T-cell (primary cell): ENCODE data around the gene MOB3B. TPM values are rescaled to one million over a fixed set of nuclear protein-coding genes. Genes with fewer than 3 reads are reported as not detected.

Experiments
- ATAC-seq, 4 experiments: fragments of 200-7000 bp in 3 of 4; fragments of 150-1000 bp in 1 of 4; cut with Tn5 transposase; replicated peaks in 1 of 4; 1 replicate in 3 of 4; 2 replicates in 1 of 4; pipeline ENCODE4 v1.10.0; 2021; ENCODE audit warnings: moderate library complexity in 3 of 4, mild to moderate bottlenecking in 2 of 4, moderate number of reproducible peaks in 1 of 4
- CTCF ChIA-PET, 2 donors: fragments of 300-600 bp; sonication (Branson Sonifier 250); formaldehyde crosslinking; loops; one replicate each; lab custom pipeline; 2022; ENCODE audit warnings: antibody characterized with exemption in 2 of 2; lab: Charles Lee
- POLR2A ChIA-PET, 2 donors: fragments of 300-600 bp; sonication (Branson Sonifier 250); formaldehyde crosslinking; loops; one replicate each; lab custom pipeline; 2022; ENCODE audit warnings: antibody characterized with exemption in 2 of 2; lab: Charles Lee
- DNase-seq, 35 experiments: peaks; one replicate each; pipeline versions ENCODE4 v3.0.0 to v3.0.0-alpha.2; 2013 to 2023
- H3K27ac ChIP-seq: one replicate; pipeline ENCODE4 v1.5.1; 2013; ENCODE audit warnings: low read length
- H3K27me3 ChIP-seq, 2 experiments: replicated peaks in 1 of 2; 1 replicate in 1 of 2; 2 replicates in 1 of 2; pipeline versions ENCODE4 v1.6.1 to v1.7.0; 2013; ENCODE audit warnings: low read length in 1 of 2, mixed read lengths in 1 of 2; ENCODE audit not compliant: control insufficient read depth in 2 of 2, insufficient read depth in 2 of 2; ENCODE audit errors: extremely low read depth in 1 of 2
- H3K36me3 ChIP-seq, 2 donors: 1 replicate in 1 of 2; 2 replicates in 1 of 2; pipeline versions ENCODE4 v1.6.1 to v1.7.0; 2013; ENCODE audit warnings: low read length in 1 of 2; ENCODE audit not compliant: control insufficient read depth in 2 of 2, insufficient read depth in 1 of 2; ENCODE audit errors: extremely low read depth in 1 of 2
- H3K4me1 ChIP-seq, 2 experiments: 1 replicate in 1 of 2; 2 replicates in 1 of 2; pipeline versions ENCODE4 v1.6.1 to v1.7.0; 2013; ENCODE audit warnings: low read length in 2 of 2, mixed read lengths in 1 of 2; ENCODE audit not compliant: insufficient read depth in 2 of 2, control insufficient read depth in 1 of 2; ENCODE audit errors: extremely low read depth in 1 of 2
- H3K4me3 ChIP-seq, 2 donors: 1 replicate in 1 of 2; 2 replicates in 1 of 2; pipeline versions ENCODE4 v1.5.1 to v1.7.0; 2013; ENCODE audit warnings: mild to moderate bottlenecking in 2 of 2, low read length in 1 of 2, moderate library complexity in 1 of 2; ENCODE audit not compliant: control insufficient read depth in 1 of 2; ENCODE audit errors: extremely low read depth in 1 of 2
- H3K9me3 ChIP-seq: 2 replicates; pipeline ENCODE4 v1.7.0; 2013
- H3K27ac Mint-ChIP-seq, 2 donors: one replicate each; pipeline ENCODE4 v1.8.0; 2020 to 2021; ENCODE audit warnings: mild to moderate bottlenecking in 2 of 2, mixed read lengths in 2 of 2
- H3K27me3 Mint-ChIP-seq, 2 donors: one replicate each; pipeline ENCODE4 v1.8.0; 2021 to 2022; ENCODE audit warnings: mixed read lengths in 2 of 2
- H3K36me3 Mint-ChIP-seq: one replicate; pipeline ENCODE4 v1.8.0; 2021; ENCODE audit warnings: mixed read lengths
- H3K4me1 Mint-ChIP-seq, 3 donors: one replicate each; pipeline ENCODE4 v1.8.0; 2020 to 2022; ENCODE audit warnings: mixed read lengths in 3 of 3, mild to moderate bottlenecking in 1 of 3
- H3K4me3 Mint-ChIP-seq, 3 donors: one replicate each; pipeline ENCODE4 v1.8.0; 2020 to 2022; ENCODE audit warnings: mild to moderate bottlenecking in 3 of 3, mixed read lengths in 3 of 3, moderate library complexity in 3 of 3
- H3K9me3 Mint-ChIP-seq, 3 donors: one replicate each; pipeline ENCODE4 v1.8.0; 2020 to 2022; ENCODE audit warnings: mixed read lengths in 3 of 3
- WGBS: methylation state at CpG from one replicate; pipeline ENCODE4 v1.1.5; 2013; ENCODE audit warnings: missing lambda C conversion rate; ENCODE audit not compliant: insufficient coverage; 5-methylcytosine and 5-hydroxymethylcytosine counted together
- total RNA-seq, 35 experiments: library from RNA in 6 of 35; stranded (reverse) in 6 of 35; fragments of 120-200 nt in 1 of 35; gene quantifications; one replicate each; pipeline versions ENCODE4 v1.2.1 to v1.2.4 and lab custom pipeline; 2013 to 2026

Gene MOB3B
- total RNA-seq, 5 donors from 2014 or later (not counting 1 experiment from before 2014, with no cell fraction given) = 0.40 to 0.72 (median 0.56) TPM

DNA sequence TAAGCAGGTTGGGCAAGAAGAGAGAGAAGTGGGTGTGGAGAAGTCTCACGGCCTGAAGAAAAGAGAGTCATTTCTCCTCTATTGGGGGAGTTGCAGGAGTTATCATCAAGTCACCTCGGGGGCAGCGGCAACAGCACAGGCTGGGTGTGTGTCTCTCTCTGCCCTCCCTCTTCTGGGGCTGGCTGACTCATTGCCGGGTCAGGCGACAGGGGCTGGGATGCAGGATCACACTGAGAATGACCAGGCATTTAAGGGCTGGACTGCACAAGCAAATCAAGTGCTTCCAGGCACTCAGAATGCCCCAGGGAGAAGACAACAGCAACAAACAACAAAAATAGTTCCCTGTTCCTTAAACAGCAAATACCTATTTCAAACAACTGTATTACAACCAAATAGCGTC, 226.4 kb downstream of the MOB3B start:
- Histone ChIP-seq H3K27me3 (peaks cover 0 to 3% of the 10 kb centered on the region in 2 experiments), H3K4me1 (no peaks in the 10 kb centered on the region), H3K36me3 (no peaks in the 10 kb centered on the region), H3K9me3 (no peaks in the 10 kb centered on the region), H3K4me3 (no peak overlapping the region), H3K27ac (no peak overlapping the region)
- WGBS = 64% methylated on average over 4 of the region's 6 CpGs
- POLR2A ChIA-PET = no interaction called here
- peaks cover 0 to 3% of the 10 kb centered on the region in 2 donors for H3K27me3 Mint-ChIP-seq
- CTCF ChIA-PET = no interaction called here
- no peaks in the 10 kb centered on the region for H3K4me1 Mint-ChIP-seq
- no peak for DNase-seq
- ATAC-seq = no peak
- H3K36me3 Mint-ChIP-seq = no peaks in the 10 kb centered on the region
- H3K4me3 Mint-ChIP-seq = no peak overlapping the region
- H3K9me3 Mint-ChIP-seq = no peaks in the 10 kb centered on the region
- no peak overlapping the region for H3K27ac Mint-ChIP-seq

- Histone ChIP-seq H3K36me3 (no peaks in the 10 kb centered on the region), H3K27ac (no peak within 1 kb of the TSS), H3K4me3 (no peak within 1 kb of the TSS), H3K9me3 (no peaks in the 10 kb centered on the region), H3K4me1 (no peaks in the 10 kb centered on the region), H3K27me3 (no peaks in the 10 kb centered on the region)
- H3K9me3 Mint-ChIP-seq = no peaks in the 10 kb centered on the region
- H3K4me3 Mint-ChIP-seq = no peak within 1 kb of the TSS
- DNase-seq = no peak
- no peaks in the 10 kb centered on the region for H3K36me3 Mint-ChIP-seq
- H3K27me3 Mint-ChIP-seq = peaks cover 5 to 18% of the 10 kb centered on the region in 2 donors
- ChIA-PET CTCF (interaction anchor here in 1 of 2 donors (0.6 kb wide), 1 partner anchor 127 kb away, joined by 3 read pairs; no protein-coding TSS in a partner anchor), POLR2A (no interaction called here)
- no peak within 1 kb of the TSS for H3K27ac Mint-ChIP-seq
- no peaks in the 10 kb centered on the region for H3K4me1 Mint-ChIP-seq
- no peak for ATAC-seq
- 81% methylated on average over 7 of the region's 7 CpGs for WGBS
Measured at GRCh38 chr9:27297050-27297449, 232.6 kb downstream of the MOB3B start, which contains the start of gene EQTN. EQTN (minus strand) TSS chr9:27297150; CDS start chr9:27297055, 95 bp downstream.

- Histone ChIP-seq H3K4me1 (no peaks in the 10 kb centered on the region), H3K36me3 (no peaks in the 10 kb centered on the region), H3K27me3 (no peaks in the 10 kb centered on the region), H3K9me3 (no peaks in the 10 kb centered on the region), H3K4me3 (no peak overlapping the region), H3K27ac (no peak overlapping the region)
- no peak for DNase-seq
- no peaks in the 10 kb centered on the region for H3K36me3 Mint-ChIP-seq
- 14% methylated on average over 1 of the region's 2 CpGs for WGBS
- H3K27me3 Mint-ChIP-seq = peaks cover 5 to 21% of the 10 kb centered on the region in 2 donors
- no peak overlapping the region for H3K27ac Mint-ChIP-seq
- ATAC-seq = no peak
- no peaks in the 10 kb centered on the region for H3K4me1 Mint-ChIP-seq
- ChIA-PET POLR2A (no interaction called here), CTCF (interaction anchor here in 1 of 2 donors (0.7 kb wide), 1 partner anchor 19 kb away, joined by 3 read pairs; no protein-coding TSS in a partner anchor)
- H3K9me3 Mint-ChIP-seq = no peaks in the 10 kb centered on the region
- H3K4me3 Mint-ChIP-seq = no peak overlapping the region
Measured at GRCh38 chr9:27293996-27294395, 235.6 kb downstream of the MOB3B start.

- POLR2A ChIA-PET = no interaction called here
- Histone ChIP-seq H3K9me3 (no peaks in the 10 kb centered on the region), H3K36me3 (no peaks in the 10 kb centered on the region), H3K27me3 (no peaks in the 10 kb centered on the region), H3K27ac (no peak overlapping the region), H3K4me1 (no peaks in the 10 kb centered on the region), H3K4me3 (no peak overlapping the region)
- Mint-ChIP-seq H3K36me3 (no peaks in the 10 kb centered on the region), H3K4me3 (no peak overlapping the region), H3K9me3 (no peaks in the 10 kb centered on the region), H3K27me3 (peaks cover 5 to 21% of the 10 kb centered on the region in 2 donors), H3K27ac (no peak overlapping the region), H3K4me1 (no peaks in the 10 kb centered on the region)
- ATAC-seq (no peak), DNase-seq (no peak)
- WGBS = 93% methylated on average over 6 of the region's 7 CpGs
- CTCF ChIA-PET = interaction anchor here in 1 of 2 donors (0.6 kb wide), 1 partner anchor 191 kb away, joined by 3 read pairs; no protein-coding TSS in a partner anchor
Measured at GRCh38 chr9:27292659-27293405, 236.8 kb downstream of the MOB3B start.

GRCh38 chr9:27291292-27291691, 238.3 kb downstream of the MOB3B start:
- Mint-ChIP-seq H3K4me1 (no peaks in the 10 kb centered on the region), H3K4me3 (no peak overlapping the region), H3K27ac (no peak overlapping the region), H3K27me3 (peaks cover 5 to 23% of the 10 kb centered on the region in 2 donors), H3K9me3 (no peaks in the 10 kb centered on the region), H3K36me3 (no peaks in the 10 kb centered on the region)
- Histone ChIP-seq H3K27me3 (no peaks in the 10 kb centered on the region), H3K27ac (no peak overlapping the region), H3K9me3 (no peaks in the 10 kb centered on the region), H3K4me3 (no peak overlapping the region), H3K36me3 (no peaks in the 10 kb centered on the region), H3K4me1 (no peaks in the 10 kb centered on the region)
- ChIA-PET CTCF (no interaction called here), POLR2A (no interaction called here)
- no peak for DNase-seq
- 81% methylated on average over 6 of the region's 8 CpGs for WGBS
- no peak for ATAC-seq

DNA sequence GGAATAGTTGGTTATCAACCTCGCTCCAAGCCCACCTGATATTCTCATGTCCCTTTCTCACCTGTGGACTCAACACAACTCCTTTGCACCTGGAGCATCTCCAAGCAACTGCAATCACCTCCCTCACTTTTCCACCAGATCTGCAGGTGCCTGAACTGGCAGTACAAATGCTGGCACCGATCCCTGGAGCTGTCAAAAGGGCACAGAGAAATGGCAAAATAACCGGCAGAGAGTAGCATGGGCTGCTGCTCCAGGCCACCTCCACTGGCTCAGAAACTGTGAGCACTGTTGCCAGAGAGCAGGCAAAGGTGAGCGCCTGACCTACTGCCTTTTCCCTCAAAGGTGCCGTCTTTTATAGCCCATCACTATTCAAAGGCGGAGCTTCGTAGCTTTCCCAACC, 247.3 kb downstream of the MOB3B start:
- no peak overlapping the region for H3K4me3 ChIP-seq
- DNase-seq (no peak), ATAC-seq (no peak)
- no peaks in the 10 kb centered on the region for H3K4me1 Mint-ChIP-seq
- no peaks in the 10 kb centered on the region for H3K36me3 ChIP-seq
- no peak overlapping the region for H3K27ac ChIP-seq
- H3K27ac Mint-ChIP-seq = no peak overlapping the region
- ChIA-PET CTCF (interaction anchor here in 1 of 2 donors (1.4 kb wide), 1 partner anchor 12 kb away, joined by 3 read pairs; no protein-coding TSS in a partner anchor), POLR2A (no interaction called here)
- no peaks in the 10 kb centered on the region for H3K9me3 ChIP-seq
- no peaks in the 10 kb centered on the region for H3K36me3 Mint-ChIP-seq
- H3K4me1 ChIP-seq = no peaks in the 10 kb centered on the region
- H3K27me3 Mint-ChIP-seq = peaks cover 7 to 20% of the 10 kb centered on the region in 2 donors
- WGBS = 86% methylated on average over 2 of the region's 7 CpGs
- no peaks in the 10 kb centered on the region for H3K9me3 Mint-ChIP-seq
- H3K27me3 ChIP-seq = peaks cover 0 to 4% of the 10 kb centered on the region in 2 experiments
- H3K4me3 Mint-ChIP-seq = no peak overlapping the region
